ENCODE measurements around the gene GPR146. TPM values are rescaled to one million over a fixed set of nuclear protein-coding genes. Genes with fewer than 3 reads are reported as not detected.

The GPR146 gene
- polyA plus RNA-seq, 3 donors: 0.48 to 0.92 (median 0.48) TPM

DNA sequence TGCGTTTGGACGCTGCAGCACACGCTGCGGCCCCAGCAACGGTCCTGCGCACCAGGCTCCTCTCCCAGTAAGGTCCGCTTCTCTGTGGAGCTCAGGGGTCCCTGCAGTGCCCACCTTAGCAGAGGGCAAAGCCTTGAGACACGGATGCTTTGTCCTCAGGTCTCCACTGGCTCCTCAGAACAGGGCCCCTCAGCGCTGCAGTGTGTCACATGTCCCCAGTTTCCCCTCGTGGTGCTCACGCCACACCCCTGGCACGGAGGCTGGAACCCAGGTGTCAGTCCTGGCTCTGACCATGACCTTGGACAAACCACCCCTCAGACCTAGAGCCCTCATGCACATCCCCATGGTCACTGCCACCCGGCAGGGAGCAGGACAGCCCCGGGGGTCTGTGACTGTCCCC lies 23.7 kb downstream of the GPR146 start:
- no peaks in the 10 kb centered on the region for H3K36me3 ChIP-seq (replicated peaks in 1 of 2; ENCODE audit: control insufficient read depth in 1 of 2, insufficient read depth in 2 of 2, low read length in 2 of 2)
- no peak overlapping the region for H3K27ac ChIP-seq (ENCODE audit: low read depth in 1 of 2, low read length in 2 of 2)
- Mint-ChIP-seq H3K4me3 (no peak overlapping the region), H3K27ac (no peak overlapping the region), H3K9me3 (peaks cover 0 to 9% (median 0%) of the 10 kb centered on the region in 7 donors), H3K27me3 (ENCODE audit: low read depth in 3 of 3) (peaks cover 19 to 27% (median 20%) of the 10 kb centered on the region in 3 donors), H3K36me3 (no peaks in the 10 kb centered on the region), H3K4me1 (peaks cover 8% of the 10 kb centered on the region)
- H2AFZ ChIP-seq (ENCODE audit: insufficient read depth, low read depth, low read length, poor library complexity, severe bottlenecking): no peak overlapping the region
- peaks cover 0 to 3% of the 10 kb centered on the region in 2 donors for H3K9me3 ChIP-seq (replicated peaks in 1 of 2; ENCODE audit: control insufficient read depth in 1 of 2, insufficient read depth in 1 of 2, low read length in 2 of 2)
- H4K20me1 ChIP-seq (ENCODE audit: insufficient read depth, low read length): no peaks in the 10 kb centered on the region
- no peak overlapping the region for H3K4me2 ChIP-seq (replicated peaks; ENCODE audit: extremely low read depth, low read length, poor library complexity, severe bottlenecking)
- H3K4me1 ChIP-seq (ENCODE audit: control insufficient read depth in 1 of 2, insufficient read depth in 2 of 2, low read length in 2 of 2): peaks cover 7 to 11% of the 10 kb centered on the region in 2 donors
- DNase-seq: no peak
- TF ChIP-seq, protein P1, sequence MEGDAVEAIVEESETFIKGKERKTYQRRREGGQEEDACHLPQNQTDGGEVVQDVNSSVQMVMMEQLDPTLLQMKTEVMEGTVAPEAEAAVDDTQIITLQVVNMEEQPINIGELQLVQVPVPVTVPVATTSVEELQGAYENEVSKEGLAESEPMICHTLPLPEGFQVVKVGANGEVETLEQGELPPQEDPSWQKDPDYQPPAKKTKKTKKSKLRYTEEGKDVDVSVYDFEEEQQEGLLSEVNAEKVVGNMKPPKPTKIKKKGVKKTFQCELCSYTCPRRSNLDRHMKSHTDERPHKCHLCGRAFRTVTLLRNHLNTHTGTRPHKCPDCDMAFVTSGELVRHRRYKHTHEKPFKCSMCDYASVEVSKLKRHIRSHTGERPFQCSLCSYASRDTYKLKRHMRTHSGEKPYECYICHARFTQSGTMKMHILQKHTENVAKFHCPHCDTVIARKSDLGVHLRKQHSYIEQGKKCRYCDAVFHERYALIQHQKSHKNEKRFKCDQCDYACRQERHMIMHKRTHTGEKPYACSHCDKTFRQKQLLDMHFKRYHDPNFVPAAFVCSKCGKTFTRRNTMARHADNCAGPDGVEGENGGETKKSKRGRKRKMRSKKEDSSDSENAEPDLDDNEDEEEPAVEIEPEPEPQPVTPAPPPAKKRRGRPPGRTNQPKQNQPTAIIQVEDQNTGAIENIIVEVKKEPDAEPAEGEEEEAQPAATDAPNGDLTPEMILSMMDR (IDR thresholded peaks at IDR 0.05): no peak
- H3K4me3 ChIP-seq (replicated peaks in 1 of 3; ENCODE audit: low read depth in 2 of 3, low read length in 3 of 3): no peak overlapping the region
- no peak overlapping the region for H3K9ac ChIP-seq (ENCODE audit: insufficient read depth, low read length, poor library complexity, severe bottlenecking)
- H3K27me3 ChIP-seq (ENCODE audit: control insufficient read depth in 2 of 2, insufficient read depth in 2 of 2, low read length in 2 of 2): peaks cover 0 to 21% of the 10 kb centered on the region in 2 donors
- no peaks in the 10 kb centered on the region for H3K79me2 ChIP-seq (ENCODE audit: insufficient read depth, low read length)
- 91% methylated on average over 14 of the region's 14 CpGs for WGBS (ENCODE audit: insufficient coverage)
- intact Hi-C loops (cut with micrococcal nuclease): loop anchor here (10.0 kb wide), 3 partner anchors 163 to 283 kb away; partner anchors contain the start of gene GET4 (in 1 of the 2)

DNA sequence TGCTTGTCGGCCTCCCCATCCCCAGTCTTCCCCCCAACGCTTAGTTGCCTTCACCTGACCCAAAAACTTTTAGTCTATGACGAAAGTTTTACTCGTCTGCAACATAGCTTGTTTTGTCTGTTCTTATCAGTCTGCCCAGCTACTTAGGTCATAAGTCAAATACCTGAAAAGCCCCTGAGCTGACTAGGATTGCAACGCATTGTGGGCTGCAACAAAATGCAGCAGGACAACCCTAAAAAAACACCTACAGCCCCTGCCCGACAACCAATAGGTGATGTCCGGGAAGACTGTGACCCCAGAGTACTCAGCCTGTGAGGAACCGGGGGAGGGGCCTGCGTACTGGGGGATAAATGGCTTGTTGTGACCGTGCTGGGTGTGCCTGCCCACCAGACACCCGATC lies 24.3 kb downstream of the GPR146 start:
- TF ChIP-seq, protein P1 (IDR thresholded peaks at IDR 0.05): no peak

More for the DNA sequence above, 24.3 kb downstream of the GPR146 start:
- Histone ChIP-seq H3K79me2 (ENCODE audit: insufficient read depth, low read length) (no peaks in the 10 kb centered on the region), H3K36me3 (replicated peaks in 1 of 2; ENCODE audit: control insufficient read depth in 1 of 2, insufficient read depth in 2 of 2, low read length in 2 of 2) (no peaks in the 10 kb centered on the region), H3K9ac (ENCODE audit: insufficient read depth, low read length, poor library complexity, severe bottlenecking) (no peak overlapping the region), H3K4me2 (replicated peaks; ENCODE audit: extremely low read depth, low read length, poor library complexity, severe bottlenecking) (no peak overlapping the region), H3K27me3 (ENCODE audit: control insufficient read depth in 2 of 2, insufficient read depth in 2 of 2, low read length in 2 of 2) (peaks cover 0 to 21% of the 10 kb centered on the region in 2 donors), H3K4me1 (ENCODE audit: control insufficient read depth in 1 of 2, insufficient read depth in 2 of 2, low read length in 2 of 2) (peaks cover 9 to 11% of the 10 kb centered on the region in 2 donors), H4K20me1 (ENCODE audit: insufficient read depth, low read length) (no peaks in the 10 kb centered on the region), H3K27ac (ENCODE audit: low read depth in 1 of 2, low read length in 2 of 2) (no peak overlapping the region), H2AFZ (ENCODE audit: insufficient read depth, low read depth, low read length, poor library complexity, severe bottlenecking) (no peak overlapping the region), H3K4me3 (replicated peaks in 1 of 3; ENCODE audit: low read depth in 2 of 3, low read length in 3 of 3) (no peak overlapping the region), H3K9me3 (replicated peaks in 1 of 2; ENCODE audit: control insufficient read depth in 1 of 2, insufficient read depth in 1 of 2, low read length in 2 of 2) (peaks cover 0 to 3% of the 10 kb centered on the region in 2 donors)
- H3K27ac Mint-ChIP-seq: no peak overlapping the region
- 87% methylated on average over 8 of the region's 11 CpGs for WGBS (ENCODE audit: insufficient coverage)
- no peak overlapping the region for H3K4me3 Mint-ChIP-seq
- peaks cover 13 to 27% (median 18%) of the 10 kb centered on the region in 3 donors for H3K27me3 Mint-ChIP-seq (ENCODE audit: low read depth in 3 of 3)
- DNase-seq: no peak
- H3K36me3 Mint-ChIP-seq: no peaks in the 10 kb centered on the region
- peaks cover 0 to 6% (median 0%) of the 10 kb centered on the region in 7 donors for H3K9me3 Mint-ChIP-seq
- peaks cover 11% of the 10 kb centered on the region for H3K4me1 Mint-ChIP-seq
- intact Hi-C loops (cut with micrococcal nuclease): loop anchor here (10.0 kb wide), 3 partner anchors 164 to 284 kb away; partner anchors contain the start of gene GET4 (in 1 of the 2)

Measured in CD14-positive monocyte (primary cell).